ENCODE measurements around the gene IMP3.

DNA sequence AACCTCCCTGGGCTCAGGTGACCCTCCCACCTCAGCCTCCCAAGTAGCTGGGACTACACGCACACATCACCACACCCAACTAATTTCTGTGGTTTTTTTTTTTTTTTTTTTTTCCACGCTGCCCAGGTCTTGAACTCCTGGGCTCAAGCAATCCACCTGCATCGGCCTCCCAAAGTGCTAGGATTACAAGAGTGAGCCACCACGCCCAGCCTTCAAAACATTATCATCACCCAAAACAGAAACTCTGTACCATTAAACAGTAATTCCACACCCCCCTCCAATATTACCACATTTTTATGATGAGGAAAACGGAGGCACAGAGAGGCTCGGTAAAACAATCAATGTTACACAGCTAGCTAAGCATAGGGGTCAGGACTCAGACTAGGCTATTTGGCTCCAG is 4.0 kb downstream of the IMP3 start:
- TF ChIP-seq HCFC1 (IDR thresholded peaks at IDR 0.05; ENCODE audit: low read depth, low read length) (no peak), EP300 (IDR thresholded peaks at IDR 0.05; ENCODE audit: low read length) (no peak), POLR2AphosphoS2 (IDR thresholded peaks at IDR 0.05; ENCODE audit: low read length) (no peak), CC2D1A (IDR thresholded peaks at IDR 0.05) (no peak), EZH2 (IDR thresholded peaks at IDR 0.05; ENCODE audit: borderline replicate concordance, low read depth, low read length) (no peak), ESRRA (IDR thresholded peaks at IDR 0.05; ENCODE audit: borderline replicate concordance, low read depth) (no peak), FOS (IDR thresholded peaks at IDR 0.05; ENCODE audit: extremely low read depth, insufficient read length) (no peak), USF1 (CRISPR knock-in tag; IDR thresholded peaks at IDR 0.05) (no peak), POLR2AphosphoS5 (IDR thresholded peaks at IDR 0.05; ENCODE audit: control insufficient read depth, insufficient read depth, low read depth, low read length) (no peak)
- TF ChIP-seq, protein P1, sequence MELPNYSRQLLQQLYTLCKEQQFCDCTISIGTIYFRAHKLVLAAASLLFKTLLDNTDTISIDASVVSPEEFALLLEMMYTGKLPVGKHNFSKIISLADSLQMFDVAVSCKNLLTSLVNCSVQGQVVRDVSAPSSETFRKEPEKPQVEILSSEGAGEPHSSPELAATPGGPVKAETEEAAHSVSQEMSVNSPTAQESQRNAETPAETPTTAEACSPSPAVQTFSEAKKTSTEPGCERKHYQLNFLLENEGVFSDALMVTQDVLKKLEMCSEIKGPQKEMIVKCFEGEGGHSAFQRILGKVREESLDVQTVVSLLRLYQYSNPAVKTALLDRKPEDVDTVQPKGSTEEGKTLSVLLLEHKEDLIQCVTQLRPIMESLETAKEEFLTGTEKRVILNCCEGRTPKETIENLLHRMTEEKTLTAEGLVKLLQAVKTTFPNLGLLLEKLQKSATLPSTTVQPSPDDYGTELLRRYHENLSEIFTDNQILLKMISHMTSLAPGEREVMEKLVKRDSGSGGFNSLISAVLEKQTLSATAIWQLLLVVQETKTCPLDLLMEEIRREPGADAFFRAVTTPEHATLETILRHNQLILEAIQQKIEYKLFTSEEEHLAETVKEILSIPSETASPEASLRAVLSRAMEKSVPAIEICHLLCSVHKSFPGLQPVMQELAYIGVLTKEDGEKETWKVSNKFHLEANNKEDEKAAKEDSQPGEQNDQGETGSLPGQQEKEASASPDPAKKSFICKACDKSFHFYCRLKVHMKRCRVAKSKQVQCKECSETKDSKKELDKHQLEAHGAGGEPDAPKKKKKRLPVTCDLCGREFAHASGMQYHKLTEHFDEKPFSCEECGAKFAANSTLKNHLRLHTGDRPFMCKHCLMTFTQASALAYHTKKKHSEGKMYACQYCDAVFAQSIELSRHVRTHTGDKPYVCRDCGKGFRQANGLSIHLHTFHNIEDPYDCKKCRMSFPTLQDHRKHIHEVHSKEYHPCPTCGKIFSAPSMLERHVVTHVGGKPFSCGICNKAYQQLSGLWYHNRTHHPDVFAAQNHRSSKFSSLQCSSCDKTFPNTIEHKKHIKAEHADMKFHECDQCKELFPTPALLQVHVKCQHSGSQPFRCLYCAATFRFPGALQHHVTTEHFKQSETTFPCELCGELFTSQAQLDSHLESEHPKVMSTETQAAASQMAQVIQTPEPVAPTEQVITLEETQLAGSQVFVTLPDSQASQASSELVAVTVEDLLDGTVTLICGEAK (IDR thresholded peaks at IDR 0.05), result no peak
- TF ChIP-seq, protein P1 (CRISPR knock-in tag; IDR thresholded peaks at IDR 0.05), result no peak
- TF ChIP-seq, protein P2, sequence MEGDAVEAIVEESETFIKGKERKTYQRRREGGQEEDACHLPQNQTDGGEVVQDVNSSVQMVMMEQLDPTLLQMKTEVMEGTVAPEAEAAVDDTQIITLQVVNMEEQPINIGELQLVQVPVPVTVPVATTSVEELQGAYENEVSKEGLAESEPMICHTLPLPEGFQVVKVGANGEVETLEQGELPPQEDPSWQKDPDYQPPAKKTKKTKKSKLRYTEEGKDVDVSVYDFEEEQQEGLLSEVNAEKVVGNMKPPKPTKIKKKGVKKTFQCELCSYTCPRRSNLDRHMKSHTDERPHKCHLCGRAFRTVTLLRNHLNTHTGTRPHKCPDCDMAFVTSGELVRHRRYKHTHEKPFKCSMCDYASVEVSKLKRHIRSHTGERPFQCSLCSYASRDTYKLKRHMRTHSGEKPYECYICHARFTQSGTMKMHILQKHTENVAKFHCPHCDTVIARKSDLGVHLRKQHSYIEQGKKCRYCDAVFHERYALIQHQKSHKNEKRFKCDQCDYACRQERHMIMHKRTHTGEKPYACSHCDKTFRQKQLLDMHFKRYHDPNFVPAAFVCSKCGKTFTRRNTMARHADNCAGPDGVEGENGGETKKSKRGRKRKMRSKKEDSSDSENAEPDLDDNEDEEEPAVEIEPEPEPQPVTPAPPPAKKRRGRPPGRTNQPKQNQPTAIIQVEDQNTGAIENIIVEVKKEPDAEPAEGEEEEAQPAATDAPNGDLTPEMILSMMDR (IDR thresholded peaks at IDR 0.05 in 2 of 3, conservative IDR thresholded peaks at IDR 0.05 in 1 of 3; ENCODE audit: insufficient read depth in 2 of 3, low read depth in 1 of 3, low read length in 3 of 3), result no peak
- TF ChIP-seq, protein P3, sequence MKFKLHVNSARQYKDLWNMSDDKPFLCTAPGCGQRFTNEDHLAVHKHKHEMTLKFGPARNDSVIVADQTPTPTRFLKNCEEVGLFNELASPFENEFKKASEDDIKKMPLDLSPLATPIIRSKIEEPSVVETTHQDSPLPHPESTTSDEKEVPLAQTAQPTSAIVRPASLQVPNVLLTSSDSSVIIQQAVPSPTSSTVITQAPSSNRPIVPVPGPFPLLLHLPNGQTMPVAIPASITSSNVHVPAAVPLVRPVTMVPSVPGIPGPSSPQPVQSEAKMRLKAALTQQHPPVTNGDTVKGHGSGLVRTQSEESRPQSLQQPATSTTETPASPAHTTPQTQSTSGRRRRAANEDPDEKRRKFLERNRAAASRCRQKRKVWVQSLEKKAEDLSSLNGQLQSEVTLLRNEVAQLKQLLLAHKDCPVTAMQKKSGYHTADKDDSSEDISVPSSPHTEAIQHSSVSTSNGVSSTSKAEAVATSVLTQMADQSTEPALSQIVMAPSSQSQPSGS (CRISPR knock-in tag; IDR thresholded peaks at IDR 0.05), result no peak
